ENCODE data around the gene CCDC152.

The CCDC152 gene

DNA sequence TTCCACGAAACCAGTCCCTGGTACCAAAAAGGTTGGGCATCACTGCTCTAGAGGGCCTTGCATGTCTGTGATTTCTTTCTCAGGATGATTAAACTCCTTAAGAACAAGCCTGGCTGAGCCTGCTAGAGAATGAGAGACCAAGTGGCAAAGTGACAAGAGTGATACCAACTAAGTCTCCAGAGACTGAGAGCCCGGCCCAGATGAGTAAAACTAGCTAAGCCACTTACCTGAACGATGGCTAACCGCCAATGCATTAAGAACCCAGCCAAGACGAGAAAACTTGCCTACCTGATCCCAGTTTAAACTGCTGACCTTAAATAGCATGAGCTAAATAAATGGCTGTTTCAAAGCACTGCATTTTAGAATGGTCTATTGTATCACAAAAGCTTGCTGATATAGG lies 5.6 kb upstream of the CCDC152 start:
- WGBS, 2 donors (ENCODE audit: extremely low coverage in 2 of 2, insufficient read length in 2 of 2, insufficient replicate concordance in 1 of 2): no CpG with 5 or more reads among the region's 5 CpGs
- H2BK12ac ChIP-seq (ENCODE audit: low read length): no peak overlapping the region
- H3K27me3 ChIP-seq (ENCODE audit: control insufficient read depth in 3 of 3, insufficient read depth in 3 of 3, low read depth in 1 of 3, low read length in 3 of 3): no peaks in the 10 kb centered on the region
- no peaks in the 10 kb centered on the region for H3K36me3 ChIP-seq (replicated peaks in 1 of 2; ENCODE audit: control insufficient read depth in 2 of 2, insufficient read depth in 2 of 2, low read length in 2 of 2)
- H3K23ac ChIP-seq (ENCODE audit: low read depth, low read length, poor library complexity): no peak overlapping the region
- no peaks in the 10 kb centered on the region for H3K4me1 ChIP-seq (ENCODE audit: control insufficient read depth in 2 of 2, insufficient read depth in 1 of 2, low read depth in 1 of 2, low read length in 2 of 2)
- H3K4me2 ChIP-seq (ENCODE audit: insufficient read depth, low read length, poor library complexity, severe bottlenecking): no peak overlapping the region
- H3K9me3 ChIP-seq (replicated peaks in 1 of 2; ENCODE audit: control insufficient read depth in 2 of 2, insufficient read depth in 1 of 2, low read depth in 1 of 2, low read length in 2 of 2): no peaks in the 10 kb centered on the region
- no peak overlapping the region for H2BK5ac ChIP-seq (ENCODE audit: low read length)
- H4K91ac ChIP-seq (ENCODE audit: low read depth, low read length, poor library complexity): no peak overlapping the region
- H3K79me1 ChIP-seq (ENCODE audit: low read depth, low read length): no peaks in the 10 kb centered on the region
- no peak overlapping the region for H3K14ac ChIP-seq (ENCODE audit: low read length)
- H3K18ac ChIP-seq (ENCODE audit: low read length): no peak overlapping the region
- H3K27ac ChIP-seq (replicated peaks; ENCODE audit: low read length): no peak overlapping the region
- no peak for DNase-seq (ENCODE audit: low spot score)
- H4K8ac ChIP-seq (ENCODE audit: low read depth, low read length): no peak overlapping the region
- H2BK15ac ChIP-seq (ENCODE audit: low read length): no peak overlapping the region
- H2AFZ ChIP-seq (ENCODE audit: low read length): no peak overlapping the region
- no peak overlapping the region for H2BK120ac ChIP-seq (ENCODE audit: low read depth, low read length)
- no peak overlapping the region for H3K4me3 ChIP-seq (ENCODE audit: low read length in 2 of 2)
- no peak overlapping the region for H3K9ac ChIP-seq (ENCODE audit: low read depth, low read length, poor library complexity)
- no peak overlapping the region for H3K4ac ChIP-seq (ENCODE audit: low read length)
- no peak overlapping the region for H2AK5ac ChIP-seq (ENCODE audit: low read depth, low read length)

DNA sequence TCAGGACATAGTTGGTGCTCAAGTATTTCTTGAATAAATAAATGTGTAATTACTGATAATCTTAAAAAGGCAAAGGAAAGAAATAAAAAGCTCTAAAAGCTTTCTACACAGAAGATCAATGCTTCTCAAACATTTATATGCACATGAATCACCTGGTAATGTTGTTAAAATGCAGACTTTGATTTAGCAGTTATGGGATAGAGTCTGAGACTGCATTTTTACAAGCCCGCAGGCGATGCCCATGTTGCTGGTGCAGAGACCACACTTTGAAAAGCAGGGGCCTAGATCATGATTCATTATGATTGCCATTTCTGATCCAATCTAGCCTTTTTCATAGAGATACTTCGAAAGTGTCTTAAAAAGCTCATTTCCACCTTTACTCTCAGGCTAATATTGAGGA lies 3.5 kb upstream of the CCDC152 start:
- Histone ChIP-seq H2BK12ac (ENCODE audit: low read length) (no peak overlapping the region), H2AK5ac (ENCODE audit: low read depth, low read length) (no peak overlapping the region), H3K9ac (ENCODE audit: low read depth, low read length, poor library complexity) (no peak overlapping the region), H3K18ac (ENCODE audit: low read length) (no peak overlapping the region), H3K27ac (replicated peaks; ENCODE audit: low read length) (no peak overlapping the region), H2BK15ac (ENCODE audit: low read length) (no peak overlapping the region), H2BK5ac (ENCODE audit: low read length) (no peak overlapping the region), H4K91ac (ENCODE audit: low read depth, low read length, poor library complexity) (no peak overlapping the region), H3K36me3 (replicated peaks in 1 of 2; ENCODE audit: control insufficient read depth in 2 of 2, insufficient read depth in 2 of 2, low read length in 2 of 2) (no peaks in the 10 kb centered on the region), H3K4me2 (ENCODE audit: insufficient read depth, low read length, poor library complexity, severe bottlenecking) (no peak overlapping the region), H3K14ac (ENCODE audit: low read length) (no peak overlapping the region), H2BK120ac (ENCODE audit: low read depth, low read length) (no peak overlapping the region), H3K4me3 (ENCODE audit: low read length in 2 of 2) (no peak overlapping the region), H3K4ac (ENCODE audit: low read length) (no peak overlapping the region), H4K8ac (ENCODE audit: low read depth, low read length) (no peak overlapping the region), H3K9me3 (replicated peaks in 1 of 2; ENCODE audit: control insufficient read depth in 2 of 2, insufficient read depth in 1 of 2, low read depth in 1 of 2, low read length in 2 of 2) (no peaks in the 10 kb centered on the region), H3K27me3 (ENCODE audit: control insufficient read depth in 3 of 3, insufficient read depth in 3 of 3, low read depth in 1 of 3, low read length in 3 of 3) (no peaks in the 10 kb centered on the region), H3K79me1 (ENCODE audit: low read depth, low read length) (no peaks in the 10 kb centered on the region), H2AFZ (ENCODE audit: low read length) (no peak overlapping the region), H3K4me1 (ENCODE audit: control insufficient read depth in 2 of 2, insufficient read depth in 1 of 2, low read depth in 1 of 2, low read length in 2 of 2) (peaks cover 0 to 4% of the 10 kb centered on the region in 2 donors), H3K23ac (ENCODE audit: low read depth, low read length, poor library complexity) (no peak overlapping the region)
- WGBS, 2 donors (ENCODE audit: extremely low coverage in 2 of 2, insufficient read length in 2 of 2, insufficient replicate concordance in 1 of 2): no CpG with 5 or more reads among the region's 3 CpGs
- DNase-seq (ENCODE audit: low spot score): no peak

DNA sequence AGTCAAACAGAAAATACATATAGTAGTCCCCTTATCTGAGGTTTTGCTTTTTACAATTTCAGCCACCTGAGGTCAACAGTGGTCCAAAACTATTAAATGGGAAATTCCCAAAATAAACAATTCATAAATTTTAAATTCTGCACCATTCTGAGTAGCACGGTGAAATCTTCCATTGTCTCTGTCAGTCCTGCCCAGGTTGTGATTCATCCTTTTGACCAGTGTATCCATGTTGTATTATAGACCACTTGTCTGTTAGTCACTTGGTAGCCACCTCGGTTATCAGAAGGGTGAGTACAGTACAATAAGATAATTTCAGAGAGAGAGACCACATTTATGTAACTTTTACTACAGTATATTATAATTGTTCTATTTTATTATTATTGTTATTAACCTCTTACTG lies 2.8 kb downstream of the CCDC152 start:
- no peak overlapping the region for H3K23ac ChIP-seq (ENCODE audit: low read depth, low read length, poor library complexity)
- no peak overlapping the region for H4K8ac ChIP-seq (ENCODE audit: low read depth, low read length)
- no peak overlapping the region for H2BK5ac ChIP-seq (ENCODE audit: low read length)
- H3K9ac ChIP-seq (ENCODE audit: low read depth, low read length, poor library complexity): no peak overlapping the region
- H2BK15ac ChIP-seq (ENCODE audit: low read length): no peak overlapping the region
- no peak overlapping the region for H3K4ac ChIP-seq (ENCODE audit: low read length)
- H2AFZ ChIP-seq (ENCODE audit: low read length): no peak overlapping the region
- no peak overlapping the region for H2AK5ac ChIP-seq (ENCODE audit: low read depth, low read length)
- H3K27me3 ChIP-seq (ENCODE audit: control insufficient read depth in 3 of 3, insufficient read depth in 3 of 3, low read depth in 1 of 3, low read length in 3 of 3): no peaks in the 10 kb centered on the region
- no peak overlapping the region for H3K18ac ChIP-seq (ENCODE audit: low read length)
- no peak overlapping the region for H4K91ac ChIP-seq (ENCODE audit: low read depth, low read length, poor library complexity)
- H3K79me1 ChIP-seq (ENCODE audit: low read depth, low read length): no peaks in the 10 kb centered on the region
- no peak overlapping the region for H3K4me2 ChIP-seq (ENCODE audit: insufficient read depth, low read length, poor library complexity, severe bottlenecking)
- peaks cover 0 to 4% of the 10 kb centered on the region in 2 donors for H3K4me1 ChIP-seq (ENCODE audit: control insufficient read depth in 2 of 2, insufficient read depth in 1 of 2, low read depth in 1 of 2, low read length in 2 of 2)
- H3K9me3 ChIP-seq (replicated peaks in 1 of 2; ENCODE audit: control insufficient read depth in 2 of 2, insufficient read depth in 1 of 2, low read depth in 1 of 2, low read length in 2 of 2): no peaks in the 10 kb centered on the region
- DNase-seq (ENCODE audit: low spot score): no peak
- H3K36me3 ChIP-seq (replicated peaks in 1 of 2; ENCODE audit: control insufficient read depth in 2 of 2, insufficient read depth in 2 of 2, low read length in 2 of 2): no peaks in the 10 kb centered on the region
- H2BK120ac ChIP-seq (ENCODE audit: low read depth, low read length): no peak overlapping the region
- H3K27ac ChIP-seq (replicated peaks; ENCODE audit: low read length): no peak overlapping the region
- WGBS, 2 donors (ENCODE audit: extremely low coverage in 2 of 2, insufficient read length in 2 of 2, insufficient replicate concordance in 1 of 2): no CpG with 5 or more reads among the region's 2 CpGs
- no peak overlapping the region for H3K4me3 ChIP-seq (ENCODE audit: low read length in 2 of 2)
- no peak overlapping the region for H2BK12ac ChIP-seq (ENCODE audit: low read length)
- H3K14ac ChIP-seq (ENCODE audit: low read length): no peak overlapping the region

DNA sequence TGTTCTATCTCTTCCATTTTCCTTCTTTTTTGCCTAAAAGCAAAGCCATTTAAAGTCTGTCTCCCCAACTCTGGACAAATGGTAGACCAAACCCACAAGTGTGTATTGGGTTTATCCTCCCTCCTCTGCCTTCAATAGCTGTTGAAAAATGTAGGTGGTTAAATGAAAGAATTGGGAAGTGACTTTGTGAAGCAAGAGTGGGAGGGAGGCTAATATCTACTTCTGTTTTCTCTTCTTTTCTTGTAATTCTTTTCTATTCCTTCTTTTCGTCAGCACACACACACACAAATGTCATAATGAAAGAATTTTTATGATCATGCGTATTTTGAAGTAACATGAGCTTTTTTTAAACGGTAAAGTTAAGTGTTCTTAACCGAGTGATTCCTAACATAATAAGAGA lies 3.8 kb downstream of the CCDC152 start:
- H3K9me3 ChIP-seq (replicated peaks in 1 of 2; ENCODE audit: control insufficient read depth in 2 of 2, insufficient read depth in 1 of 2, low read depth in 1 of 2, low read length in 2 of 2): no peaks in the 10 kb centered on the region
- no peak overlapping the region for H3K27ac ChIP-seq (replicated peaks; ENCODE audit: low read length)
- WGBS, 2 donors (ENCODE audit: extremely low coverage in 2 of 2, insufficient read length in 2 of 2, insufficient replicate concordance in 1 of 2): no CpG with 5 or more reads among the region's 4 CpGs

More for the DNA sequence above, 3.8 kb downstream of the CCDC152 start:
- no peak overlapping the region for H2BK120ac ChIP-seq (ENCODE audit: low read depth, low read length)
- H3K4me3 ChIP-seq (ENCODE audit: low read length in 2 of 2): no peak overlapping the region
- H2BK5ac ChIP-seq (ENCODE audit: low read length): no peak overlapping the region
- H3K4me2 ChIP-seq (ENCODE audit: insufficient read depth, low read length, poor library complexity, severe bottlenecking): no peak overlapping the region
- no peak for DNase-seq (ENCODE audit: low spot score)
- no peak overlapping the region for H3K23ac ChIP-seq (ENCODE audit: low read depth, low read length, poor library complexity)
- H2BK12ac ChIP-seq (ENCODE audit: low read length): no peak overlapping the region
- H3K36me3 ChIP-seq (replicated peaks in 1 of 2; ENCODE audit: control insufficient read depth in 2 of 2, insufficient read depth in 2 of 2, low read length in 2 of 2): no peaks in the 10 kb centered on the region
- peaks cover 0 to 4% of the 10 kb centered on the region in 2 donors for H3K4me1 ChIP-seq (ENCODE audit: control insufficient read depth in 2 of 2, insufficient read depth in 1 of 2, low read depth in 1 of 2, low read length in 2 of 2)
- no peak overlapping the region for H2BK15ac ChIP-seq (ENCODE audit: low read length)
- H3K4ac ChIP-seq (ENCODE audit: low read length): no peak overlapping the region
- no peak overlapping the region for H2AK5ac ChIP-seq (ENCODE audit: low read depth, low read length)
- H3K79me1 ChIP-seq (ENCODE audit: low read depth, low read length): no peaks in the 10 kb centered on the region
- H3K27me3 ChIP-seq (ENCODE audit: control insufficient read depth in 3 of 3, insufficient read depth in 3 of 3, low read depth in 1 of 3, low read length in 3 of 3): no peaks in the 10 kb centered on the region
- no peak overlapping the region for H4K91ac ChIP-seq (ENCODE audit: low read depth, low read length, poor library complexity)
- no peak overlapping the region for H3K14ac ChIP-seq (ENCODE audit: low read length)
- H3K9ac ChIP-seq (ENCODE audit: low read depth, low read length, poor library complexity): no peak overlapping the region
- H4K8ac ChIP-seq (ENCODE audit: low read depth, low read length): no peak overlapping the region
- H3K18ac ChIP-seq (ENCODE audit: low read length): no peak overlapping the region
- no peak overlapping the region for H2AFZ ChIP-seq (ENCODE audit: low read length)
